Raji (cell line): ENCODE results near the gene ALCAM.

Experiments
- POLR2A ChIP-seq: IDR thresholded peaks from 2 replicates; pipeline ENCODE4 v1.6.1; 2011; ENCODE audit warnings: low read depth, low read length, control low read depth; ENCODE audit not compliant: insufficient read depth

The ALCAM gene

DNA sequence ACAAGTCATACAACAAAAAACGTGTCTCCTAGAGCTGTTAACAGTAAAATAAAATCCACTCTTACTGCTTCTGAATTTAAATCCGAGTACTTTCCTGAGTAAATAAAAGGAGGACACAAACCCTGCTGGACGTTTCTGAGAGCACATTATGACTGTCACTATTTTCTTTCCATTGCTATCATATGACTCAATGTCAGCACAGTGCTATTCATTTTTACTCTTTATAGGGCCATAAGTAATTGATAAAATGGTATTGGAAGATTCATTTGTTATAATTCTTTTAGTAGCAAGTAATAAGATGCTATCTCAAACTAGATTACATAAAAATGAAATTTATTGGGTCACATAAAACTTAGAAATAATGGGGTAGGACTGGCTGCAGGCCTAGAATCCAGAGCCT lies 68.6 kb downstream of the ALCAM start:
- no peak for TF ChIP-seq POLR2A

DNA sequence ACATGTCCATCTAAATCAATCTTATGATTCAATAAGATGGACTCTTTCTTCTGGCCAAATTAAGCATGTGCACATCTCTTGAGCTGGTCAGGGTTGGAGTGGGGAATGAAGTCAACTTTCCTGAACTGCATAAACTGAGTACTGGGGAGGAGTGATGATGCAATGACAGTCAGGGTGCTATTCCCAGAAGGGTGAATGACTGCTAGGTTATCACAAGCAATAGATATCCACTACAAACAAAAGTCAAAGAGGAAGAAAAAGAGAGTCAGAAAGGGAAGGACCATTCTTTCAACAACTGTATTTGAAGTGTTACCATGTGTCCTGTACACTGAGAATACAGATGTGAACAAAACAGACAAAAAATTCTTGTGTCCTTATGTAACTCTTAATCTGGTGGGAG lies 70.0 kb downstream of the ALCAM start:
- no peak for TF ChIP-seq POLR2A

DNA sequence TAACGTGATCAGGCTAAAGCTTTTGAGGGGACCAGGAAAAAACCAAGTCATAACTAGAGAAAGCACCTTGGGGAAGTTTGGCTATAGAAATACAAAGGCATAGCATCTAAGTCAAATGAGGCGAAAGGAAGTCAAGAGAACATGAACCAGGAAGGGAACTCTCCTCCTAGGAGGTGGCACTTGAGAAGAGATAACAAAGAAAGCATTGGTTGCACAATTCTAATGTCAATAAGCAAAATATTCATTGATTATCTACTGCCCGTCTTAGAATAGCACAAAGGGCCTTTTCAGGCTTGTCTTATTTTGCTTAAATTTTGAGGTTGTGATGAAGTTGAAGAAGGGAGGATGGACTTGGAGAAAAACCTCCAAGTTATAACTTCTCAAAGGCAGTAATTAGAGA lies 73.4 kb downstream of the ALCAM start:
- no peak for TF ChIP-seq POLR2A

DNA sequence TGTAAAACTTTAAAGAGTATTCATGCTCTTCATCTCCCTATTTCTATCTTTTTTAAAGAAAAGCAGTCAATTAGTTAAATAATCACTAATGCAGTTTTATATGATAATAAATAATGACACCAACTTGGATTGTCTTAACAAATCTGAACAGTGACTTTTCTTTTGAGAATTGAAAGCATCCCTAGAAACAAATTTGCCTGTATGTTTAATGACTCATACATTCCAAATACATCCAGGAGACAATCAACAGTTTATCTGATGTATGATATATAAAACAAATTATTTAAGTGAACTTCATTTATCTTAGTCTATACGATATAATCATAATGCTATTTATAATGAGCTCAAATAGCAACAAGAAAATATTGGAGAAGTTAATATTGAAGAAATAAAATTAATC lies 78.0 kb downstream of the ALCAM start:
- TF ChIP-seq POLR2A = no peak

DNA sequence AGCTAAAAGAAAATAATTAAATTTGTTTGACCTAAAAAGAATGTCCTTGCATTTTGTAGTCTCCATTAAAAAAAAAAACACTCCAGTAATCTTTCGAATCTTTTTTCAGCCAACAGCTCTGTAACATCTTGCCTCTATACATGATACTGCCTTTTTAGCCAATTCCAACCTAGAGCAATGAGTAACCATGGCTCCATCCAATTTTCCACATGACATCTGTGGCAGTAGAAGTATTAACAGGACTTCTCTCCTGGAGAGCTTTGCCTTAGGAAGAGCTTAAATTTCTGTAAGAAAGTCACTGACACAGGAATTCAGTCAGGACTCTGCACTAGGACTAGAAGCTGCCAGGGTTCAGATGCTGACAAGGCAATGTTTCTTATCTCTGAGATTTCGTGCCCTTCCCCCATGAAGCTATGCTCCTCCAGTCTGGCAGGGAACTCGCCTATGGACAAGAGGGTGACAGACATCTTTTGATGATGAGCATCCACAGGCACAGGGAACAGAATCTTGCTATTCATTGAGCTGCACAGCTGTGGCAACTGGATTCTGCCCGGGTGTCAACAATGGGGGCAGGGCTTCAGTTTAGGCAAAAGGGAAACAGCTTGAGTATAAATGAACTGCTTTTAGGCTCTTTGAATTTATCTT lies 81.8 kb downstream of the ALCAM start:
- TF ChIP-seq POLR2A = no peak

DNA sequence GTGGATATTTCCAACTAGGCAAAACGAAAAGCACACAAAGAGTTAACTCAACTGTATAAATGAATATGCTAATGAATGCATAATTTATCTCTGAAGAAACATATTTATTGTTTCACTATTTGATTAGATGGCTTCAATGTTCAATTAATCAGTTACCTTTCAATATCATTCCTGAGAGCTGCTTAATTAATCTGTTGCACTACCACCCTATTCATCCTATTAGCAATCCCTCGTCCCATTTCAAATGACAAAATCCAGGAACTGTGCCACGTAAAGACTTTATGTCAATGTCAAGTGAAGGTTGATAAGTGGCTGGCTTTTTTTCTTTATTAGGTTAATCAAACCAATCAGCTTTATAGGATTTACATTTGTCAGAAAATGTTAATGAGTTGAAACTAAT lies 82.7 kb downstream of the ALCAM start:
- no peak for TF ChIP-seq POLR2A

- no peak for TF ChIP-seq POLR2A
These were observed 89.3 kb downstream of the ALCAM start for GRCh38 chr3:105456017-105456416.

DNA sequence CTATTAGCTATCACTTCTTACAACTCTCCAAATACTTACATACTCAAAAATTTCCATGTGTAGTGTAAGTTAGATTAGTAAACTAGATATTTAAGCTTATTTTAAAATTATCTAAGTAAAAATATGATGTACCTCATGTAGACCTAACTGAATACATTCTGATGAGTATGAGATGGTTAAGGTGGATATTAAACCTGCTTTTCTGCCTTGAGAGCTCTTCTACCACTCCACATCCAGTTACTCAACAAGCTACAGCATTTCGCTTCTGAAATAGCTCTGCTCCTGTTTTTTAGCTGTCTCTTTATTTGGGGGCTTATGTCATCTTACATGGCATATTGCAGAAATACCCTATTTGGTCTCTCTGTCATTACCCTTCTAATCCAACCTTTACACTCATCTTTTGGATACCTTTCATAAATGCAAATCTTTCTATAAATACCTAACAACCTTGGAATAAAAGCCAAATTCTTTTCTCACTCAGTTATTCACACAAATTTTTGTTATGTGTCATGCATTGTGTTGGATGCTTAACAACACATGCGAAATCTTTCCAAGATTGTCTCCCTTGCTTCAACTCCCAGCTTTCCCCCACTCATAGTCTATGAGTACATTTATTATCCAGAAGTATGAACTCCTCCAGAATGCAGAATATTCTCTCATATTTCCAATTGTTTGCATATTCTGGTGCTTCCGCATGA lies 92.0 kb downstream of the ALCAM start:
- no peak for TF ChIP-seq POLR2A

- TF ChIP-seq POLR2A = no peak
These were observed 93.0 kb downstream of the ALCAM start for GRCh38 chr3:105459566-105460290.

DNA sequence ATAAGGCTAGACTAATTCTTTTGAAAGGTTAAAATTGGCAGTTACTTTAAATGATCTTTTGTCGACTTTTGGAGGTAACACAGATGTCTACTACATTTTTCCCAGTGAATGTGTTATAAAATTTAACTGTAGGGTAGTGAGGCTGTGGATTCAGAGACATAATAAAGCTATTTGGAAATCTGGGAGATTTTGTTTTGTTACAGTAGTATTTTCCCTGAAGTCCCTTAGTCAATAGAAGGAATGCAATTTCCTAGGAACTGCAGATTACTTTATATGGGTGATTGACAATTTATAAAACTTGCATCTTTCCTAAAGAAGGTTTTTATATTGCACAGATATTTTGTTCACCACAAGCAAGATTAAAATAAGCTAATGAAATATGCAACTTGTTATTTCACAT lies 96.9 kb downstream of the ALCAM start:
- TF ChIP-seq POLR2A = no peak

DNA sequence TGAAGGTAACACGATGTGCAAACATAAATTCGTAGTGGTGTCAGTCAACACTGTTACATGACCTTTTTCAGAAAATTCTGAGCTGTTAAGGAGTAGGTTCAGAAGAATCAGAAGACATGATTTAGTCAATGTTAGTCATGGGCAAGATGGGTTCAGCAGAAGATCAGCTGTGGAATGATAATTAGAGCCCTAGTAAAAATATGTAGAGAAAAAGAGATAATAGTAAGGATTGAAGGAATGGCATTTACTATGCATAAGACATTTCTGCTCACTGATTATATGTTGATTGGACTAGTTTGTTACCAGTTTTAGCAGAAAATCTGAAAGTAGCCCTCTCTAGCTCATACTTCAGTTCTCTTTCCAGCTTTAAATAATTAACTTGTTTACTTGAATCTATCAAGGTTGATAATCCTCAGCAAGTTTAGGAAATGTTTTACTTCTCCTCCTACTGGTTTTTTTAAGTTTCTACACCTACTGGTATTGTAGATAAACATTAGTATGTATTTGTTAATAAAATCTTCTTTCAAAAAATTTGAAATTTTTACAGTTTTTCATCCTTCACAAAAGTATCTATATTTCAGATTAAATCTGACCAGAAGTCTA lies 98.6 kb downstream of the ALCAM start:
- no peak for TF ChIP-seq POLR2A

DNA sequence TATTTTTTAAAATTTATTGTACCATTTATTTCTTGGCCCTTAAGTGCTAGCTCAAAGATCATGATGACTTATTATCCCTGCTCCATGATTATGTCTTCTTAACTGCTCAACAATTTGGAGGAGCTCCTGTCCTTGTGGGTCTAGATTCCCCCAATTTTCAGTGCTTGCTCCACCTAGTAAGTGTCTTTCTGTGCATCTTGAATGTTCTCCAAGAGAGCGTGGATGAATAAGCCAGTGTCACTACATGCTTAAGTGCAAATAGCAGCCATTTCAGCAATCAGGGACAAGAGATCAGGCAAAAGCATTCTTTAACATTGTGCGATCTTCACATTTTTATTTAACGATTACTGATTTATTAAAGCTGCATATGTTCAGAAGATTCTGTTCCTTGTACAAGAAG lies 99.4 kb downstream of the ALCAM start:
- TF ChIP-seq POLR2A = no peak

DNA sequence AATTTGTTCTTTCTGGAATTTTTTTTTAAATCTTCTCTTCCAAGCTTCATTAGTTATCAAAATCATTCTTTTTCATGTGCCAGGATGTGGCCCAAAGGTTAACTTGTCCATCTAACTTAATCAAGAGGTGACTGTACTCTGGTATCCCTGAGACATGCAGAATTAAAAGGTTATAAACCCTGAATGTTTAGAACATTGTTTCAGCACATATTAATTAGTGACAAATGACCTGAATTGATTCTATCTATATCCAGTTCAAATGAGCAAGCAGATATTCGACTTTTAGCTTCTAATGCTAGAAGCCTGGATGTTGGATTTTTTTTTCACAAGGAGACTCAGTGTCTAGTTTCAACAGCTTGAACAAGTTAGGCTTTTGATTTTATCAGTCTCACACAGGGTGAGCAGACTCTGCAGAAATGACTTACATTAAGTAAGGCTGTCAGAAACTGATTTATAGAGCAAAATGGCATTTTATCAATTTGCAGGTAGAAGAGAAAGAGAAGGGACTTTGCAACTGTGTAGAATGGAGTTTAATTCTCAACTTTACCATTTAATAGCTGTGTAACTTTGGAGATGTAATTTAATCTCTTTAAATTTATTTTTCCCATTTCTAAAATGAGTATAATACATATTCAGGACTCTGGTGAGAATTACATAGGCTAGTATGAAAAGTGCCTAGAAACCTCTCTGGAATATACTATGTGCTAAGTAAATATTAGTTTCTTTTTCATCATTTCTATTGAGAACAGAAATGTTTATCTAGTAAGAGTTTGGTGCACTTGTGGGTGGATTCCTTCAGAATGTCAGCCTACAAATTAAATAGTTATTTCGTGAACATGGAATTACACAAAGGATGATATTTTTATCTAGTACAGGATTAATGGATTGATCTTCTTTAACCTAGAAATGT lies 100.0 kb downstream of the ALCAM start:
- TF ChIP-seq POLR2A = no peak

DNA sequence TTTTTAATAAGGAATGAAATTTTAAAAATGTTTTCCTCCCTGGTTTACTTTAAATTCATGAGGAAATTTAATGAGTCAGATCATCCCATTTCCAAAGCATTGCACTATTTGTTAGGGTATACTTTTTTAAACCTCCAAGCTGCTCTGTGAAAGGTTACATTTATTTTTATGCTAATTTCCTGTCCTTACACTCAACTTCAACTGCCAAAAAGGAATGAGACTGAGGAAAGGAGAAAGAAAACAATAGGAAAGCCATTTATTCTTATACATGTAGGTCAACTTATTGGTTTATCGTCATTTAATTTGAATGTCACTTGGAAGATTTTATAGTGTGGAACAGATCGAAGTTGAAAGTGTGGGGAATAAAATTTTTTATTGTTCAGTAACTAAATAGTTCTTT lies 104.1 kb downstream of the ALCAM start:
- no peak for TF ChIP-seq POLR2A
